Measurements from ENCODE around the gene UBA1.

The UBA1 gene

DNA sequence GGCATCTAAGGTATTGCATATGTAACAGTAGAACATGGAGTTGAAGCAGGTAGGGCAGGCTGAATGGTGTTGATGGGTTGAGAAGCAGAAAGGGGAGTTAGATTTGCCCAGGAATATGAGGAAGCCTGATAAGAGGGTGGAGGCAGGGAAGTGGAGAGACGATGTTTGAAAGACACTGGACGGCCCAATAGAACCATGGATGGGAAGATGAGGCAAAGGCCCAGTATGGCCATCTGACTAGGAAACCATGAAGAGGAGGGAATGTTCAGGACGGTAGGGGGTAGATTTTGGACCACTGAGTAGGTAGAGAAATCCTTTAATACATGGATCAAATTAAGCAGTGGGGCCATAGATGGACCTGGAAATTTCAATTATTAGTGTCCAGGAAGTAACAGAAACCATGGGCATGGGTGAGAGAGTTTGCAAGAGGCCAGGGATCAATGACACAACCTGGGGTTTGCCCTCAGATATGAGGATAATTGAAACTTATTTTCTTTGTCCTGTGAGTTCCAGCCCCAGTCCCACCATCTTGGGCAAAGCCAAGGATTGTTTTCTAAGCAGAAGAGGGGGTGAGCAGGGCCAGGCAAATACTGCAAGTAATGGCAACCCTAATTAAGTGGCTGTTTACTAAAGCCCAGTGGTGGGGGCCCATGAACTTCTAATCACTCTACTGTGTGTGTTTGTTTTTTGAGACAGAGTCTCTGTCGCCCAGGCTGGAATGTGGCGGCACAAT is 36.7 kb downstream of the UBA1 start:
- peaks cover 25% of the 10 kb centered on the region for H3K36me3 ChIP-seq (ENCODE audit: control insufficient read depth, insufficient read depth, low read length)
- no peaks in the 10 kb centered on the region for H3K27me3 ChIP-seq (ENCODE audit: control insufficient read depth, insufficient read depth, low read length)
- no peaks in the 10 kb centered on the region for H3K9me3 ChIP-seq (ENCODE audit: control insufficient read depth, insufficient read depth, low read length)
- no peak for DNase-seq (ENCODE audit: low read depth, low spot score)
- no peak overlapping the region for H3K4me3 ChIP-seq (ENCODE audit: low read length)
- WGBS (ENCODE audit: insufficient coverage, insufficient read length): no CpG with 5 or more reads among the region's 5 CpGs
- H3K27ac ChIP-seq (ENCODE audit: low read length): no peak overlapping the region
- peaks cover 3% of the 10 kb centered on the region; the same call in 1 of the 2 replicates for H3K4me1 ChIP-seq (ENCODE audit: control insufficient read depth, insufficient read depth, low read length)

DNA sequence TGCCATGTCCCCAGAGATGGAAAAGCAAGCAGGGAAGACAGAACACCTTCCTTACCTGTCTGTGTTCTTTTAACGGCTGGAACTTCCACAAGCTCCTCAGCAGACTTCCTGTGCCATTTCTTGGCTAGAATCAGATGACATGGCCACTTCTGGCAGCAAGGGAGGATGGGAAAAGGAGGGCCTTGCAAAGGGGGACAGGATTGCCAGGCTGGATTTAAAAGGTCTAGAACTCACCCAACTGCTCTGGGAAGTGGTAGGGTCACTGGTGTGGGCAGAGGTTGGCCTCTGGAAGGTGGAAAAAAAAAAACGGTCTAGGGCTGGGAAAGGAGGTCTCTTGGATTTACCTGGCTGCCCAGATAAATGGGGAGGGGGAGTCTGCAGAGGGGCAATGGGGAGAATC is 37.5 kb downstream of the UBA1 start:
- H3K9me3 ChIP-seq (ENCODE audit: control insufficient read depth, insufficient read depth, low read length): no peaks in the 10 kb centered on the region
- H3K27ac ChIP-seq (ENCODE audit: low read length): no peak overlapping the region
- H3K4me3 ChIP-seq (ENCODE audit: low read length): no peak overlapping the region
- no CpG with 5 or more reads among the region's 2 CpGs for WGBS (ENCODE audit: insufficient coverage, insufficient read length)
- no peak for DNase-seq (ENCODE audit: low read depth, low spot score)
- H3K36me3 ChIP-seq (ENCODE audit: control insufficient read depth, insufficient read depth, low read length): peaks cover 19% of the 10 kb centered on the region
- H3K4me1 ChIP-seq (ENCODE audit: control insufficient read depth, insufficient read depth, low read length): peaks cover 3% of the 10 kb centered on the region; the same call in 1 of the 2 replicates
- H3K27me3 ChIP-seq (ENCODE audit: control insufficient read depth, insufficient read depth, low read length): no peaks in the 10 kb centered on the region

DNA sequence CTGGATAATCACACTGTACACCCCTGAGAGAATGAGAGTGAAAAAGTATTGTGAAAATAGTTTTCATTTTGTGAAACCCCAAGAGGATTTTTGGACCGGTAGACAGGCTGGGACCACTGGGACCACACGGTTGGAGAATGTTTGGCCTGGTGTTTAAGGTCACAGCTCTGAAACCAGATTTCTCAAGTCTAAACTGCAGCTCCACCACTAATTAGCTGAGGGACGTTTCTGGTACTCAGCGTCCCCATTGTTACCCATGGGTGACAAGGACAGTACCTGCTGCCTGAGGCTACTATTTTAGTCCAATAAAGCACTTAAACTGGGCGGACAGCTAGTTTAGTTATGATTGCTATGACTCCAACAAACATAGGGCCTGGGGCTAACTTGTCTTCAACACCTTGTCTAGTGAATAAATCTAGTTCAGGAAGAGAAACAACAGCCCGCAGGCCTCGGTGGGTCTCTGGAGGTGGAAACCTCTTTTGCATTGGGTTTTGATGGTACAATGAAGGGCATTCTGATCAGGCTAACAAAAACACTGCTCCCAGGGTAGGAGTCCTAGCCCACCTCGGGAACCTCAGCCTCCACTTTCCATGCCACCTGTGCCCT is 38.7 kb downstream of the UBA1 start:
- no peak overlapping the region for H3K27ac ChIP-seq (ENCODE audit: low read length)
- no peaks in the 10 kb centered on the region for H3K9me3 ChIP-seq (ENCODE audit: control insufficient read depth, insufficient read depth, low read length)
- WGBS (ENCODE audit: insufficient coverage, insufficient read length): no CpG with 5 or more reads among the region's 8 CpGs
- no peaks in the 10 kb centered on the region for H3K27me3 ChIP-seq (ENCODE audit: control insufficient read depth, insufficient read depth, low read length)
- H3K36me3 ChIP-seq (ENCODE audit: control insufficient read depth, insufficient read depth, low read length): peaks cover 8% of the 10 kb centered on the region; the same call in 1 of the 2 replicates
- no peak for DNase-seq (ENCODE audit: low read depth, low spot score)
- peaks cover 3% of the 10 kb centered on the region; the same call in 1 of the 2 replicates for H3K4me1 ChIP-seq (ENCODE audit: control insufficient read depth, insufficient read depth, low read length)
- H3K4me3 ChIP-seq (ENCODE audit: low read length): peak overlapping the region; percentile 81; the same call in 1 of the 2 replicates

DNA sequence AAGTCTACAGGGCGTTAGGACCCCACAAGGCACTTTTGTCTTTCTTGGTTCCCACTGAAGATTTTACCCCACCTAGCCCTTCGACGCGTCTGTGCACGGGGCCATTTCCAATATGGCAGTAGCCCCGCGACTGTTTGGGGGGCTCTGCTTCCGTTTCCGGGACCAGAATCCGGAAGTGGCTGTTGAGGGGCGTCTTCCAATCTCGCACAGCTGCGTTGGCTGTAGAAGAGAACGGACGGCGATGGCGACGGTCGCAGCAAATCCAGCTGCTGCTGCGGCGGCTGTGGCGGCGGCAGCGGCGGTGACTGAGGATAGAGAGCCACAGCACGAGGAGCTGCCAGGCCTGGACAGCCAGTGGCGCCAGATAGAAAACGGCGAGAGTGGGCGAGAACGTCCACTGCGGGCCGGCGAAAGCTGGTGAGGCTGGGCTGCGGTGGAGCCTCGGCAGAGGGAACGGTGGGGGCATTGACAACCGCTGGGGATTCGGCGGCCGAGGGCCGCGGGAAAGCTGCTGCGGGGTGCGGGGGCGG is 39.2 kb downstream of the UBA1 start, which contains the start of gene USP11:
Gene USP11, plus strand, starts transcription at position 207 of the 530 bp plus-strand sequence. Its CDS starts 35 bp downstream, at position 242.
- WGBS (ENCODE audit: insufficient coverage, insufficient read length): no CpG with 5 or more reads among the region's 46 CpGs
- H3K4me3 ChIP-seq (ENCODE audit: low read length): peak within 1 kb of the TSS; percentile 81; the same call in 1 of the 2 replicates

DNA sequence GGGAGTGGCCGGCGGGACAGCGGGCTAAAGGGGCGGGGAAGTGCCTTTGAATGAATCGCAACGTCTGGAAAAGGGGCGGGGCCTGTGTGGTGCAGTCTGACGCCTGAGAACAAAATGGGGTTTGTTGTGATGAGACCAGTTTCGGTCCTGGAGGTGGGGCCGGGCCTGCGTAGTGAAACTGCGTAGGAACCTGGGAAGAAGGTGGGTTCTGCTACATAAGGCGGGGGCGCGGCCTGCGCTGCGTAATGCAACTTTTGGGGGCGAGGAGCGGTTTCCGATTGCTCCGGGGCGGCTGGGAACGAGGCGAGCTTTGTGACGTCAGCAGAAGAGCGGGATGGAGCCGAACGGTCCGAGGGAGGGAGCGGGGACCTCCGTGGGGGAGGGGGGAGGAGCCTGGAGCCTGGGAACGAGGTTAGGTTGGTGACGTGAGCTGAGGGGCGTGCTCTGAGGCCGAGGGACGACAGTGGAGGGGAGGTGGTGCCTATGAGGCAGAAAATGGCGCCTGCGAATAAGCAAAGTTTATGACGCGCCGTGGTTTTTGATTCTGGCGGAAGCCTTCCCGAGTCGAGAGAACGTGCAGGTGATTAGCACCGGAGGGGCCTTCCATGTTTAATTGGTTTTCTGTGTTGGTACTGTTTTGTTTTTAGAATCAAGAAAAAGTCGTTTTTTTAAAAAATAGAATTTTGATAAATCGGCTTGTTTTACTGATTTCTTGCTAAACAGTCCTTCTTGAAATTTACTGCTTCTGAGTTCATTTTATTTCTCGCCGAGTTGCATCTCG is 39.9 kb downstream of the UBA1 start:
- no CpG with 5 or more reads among the region's 51 CpGs for WGBS (ENCODE audit: insufficient coverage, insufficient read length)
- peak; percentile 55 for DNase-seq (ENCODE audit: low read depth, low spot score)
- H3K27me3 ChIP-seq (ENCODE audit: control insufficient read depth, insufficient read depth, low read length): no peaks in the 10 kb centered on the region
- H3K9me3 ChIP-seq (ENCODE audit: control insufficient read depth, insufficient read depth, low read length): no peaks in the 10 kb centered on the region
- no peak overlapping the region for H3K27ac ChIP-seq (ENCODE audit: low read length)
- peak overlapping the region; percentile 81; the same call in 1 of the 2 replicates for H3K4me3 ChIP-seq (ENCODE audit: low read length)
- H3K36me3 ChIP-seq (ENCODE audit: control insufficient read depth, insufficient read depth, low read length): peaks cover 5% of the 10 kb centered on the region; the same call in 1 of the 2 replicates
- peaks cover 3% of the 10 kb centered on the region; the same call in 1 of the 2 replicates for H3K4me1 ChIP-seq (ENCODE audit: control insufficient read depth, insufficient read depth, low read length)

More for the DNA sequence above, 39.2 kb downstream of the UBA1 start, which contains the start of gene USP11:
- Histone ChIP-seq H3K36me3 (ENCODE audit: control insufficient read depth, insufficient read depth, low read length) (peaks cover 7% of the 10 kb centered on the region; the same call in 1 of the 2 replicates), H3K27ac (ENCODE audit: low read length) (no peak within 1 kb of the TSS), H3K9me3 (ENCODE audit: control insufficient read depth, insufficient read depth, low read length) (no peaks in the 10 kb centered on the region), H3K4me1 (ENCODE audit: control insufficient read depth, insufficient read depth, low read length) (peaks cover 3% of the 10 kb centered on the region; the same call in 1 of the 2 replicates), H3K27me3 (ENCODE audit: control insufficient read depth, insufficient read depth, low read length) (no peaks in the 10 kb centered on the region)
- DNase-seq (ENCODE audit: low read depth, low spot score): peak; percentile 25

DNA sequence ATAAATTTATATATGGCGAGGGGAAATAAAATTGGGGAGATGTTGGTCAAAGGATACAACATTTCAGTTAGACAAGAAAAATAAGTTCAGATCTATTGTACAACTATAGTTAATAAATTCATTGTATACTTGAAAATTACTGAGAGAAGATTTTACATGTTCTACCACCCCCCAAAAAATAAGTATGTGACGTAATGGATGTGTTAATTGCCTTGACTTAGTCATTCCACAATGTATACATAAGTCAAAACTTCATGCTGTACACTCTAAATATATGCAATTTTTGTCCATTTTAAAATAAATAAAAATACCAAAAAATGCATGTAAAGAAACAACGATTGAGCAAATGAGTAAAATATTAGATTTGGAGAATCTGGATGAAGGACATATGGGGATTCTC is 41.0 kb downstream of the UBA1 start:
- peaks cover 3% of the 10 kb centered on the region; the same call in 1 of the 2 replicates for H3K4me1 ChIP-seq (ENCODE audit: control insufficient read depth, insufficient read depth, low read length)
- no peak for DNase-seq (ENCODE audit: low read depth, low spot score)
- H3K27ac ChIP-seq (ENCODE audit: low read length): no peak overlapping the region
- no peaks in the 10 kb centered on the region for H3K36me3 ChIP-seq (ENCODE audit: control insufficient read depth, insufficient read depth, low read length)
- H3K9me3 ChIP-seq (ENCODE audit: control insufficient read depth, insufficient read depth, low read length): no peaks in the 10 kb centered on the region
- H3K4me3 ChIP-seq (ENCODE audit: low read length): no peak overlapping the region
- no peaks in the 10 kb centered on the region for H3K27me3 ChIP-seq (ENCODE audit: control insufficient read depth, insufficient read depth, low read length)
- no CpG with 5 or more reads among the region's 3 CpGs for WGBS (ENCODE audit: insufficient coverage, insufficient read length)

DNA sequence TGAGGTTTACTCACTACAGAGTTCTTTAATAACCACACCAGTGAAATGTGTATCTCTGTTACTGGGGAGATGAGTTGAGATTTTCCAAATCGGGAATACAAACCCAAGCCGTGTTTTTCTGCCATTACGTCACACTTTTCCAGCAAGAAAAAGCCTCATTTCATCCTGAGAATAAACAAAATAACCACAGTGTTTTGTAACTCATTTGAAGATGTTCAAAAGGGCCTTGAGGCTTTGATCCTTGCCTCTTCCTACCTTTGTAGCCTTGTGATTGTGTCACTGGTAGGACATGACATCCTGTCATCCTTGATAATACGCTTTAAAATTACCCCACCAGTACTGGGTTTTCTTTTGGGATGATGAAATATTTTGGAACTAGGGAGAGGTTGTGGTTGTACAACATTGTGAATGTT is 42.1 kb downstream of the UBA1 start:
- DNase-seq (ENCODE audit: low read depth, low spot score): no peak
- Histone ChIP-seq H3K9me3 (ENCODE audit: control insufficient read depth, insufficient read depth, low read length) (no peaks in the 10 kb centered on the region), H3K4me3 (ENCODE audit: low read length) (no peak overlapping the region), H3K27ac (ENCODE audit: low read length) (no peak overlapping the region), H3K36me3 (ENCODE audit: control insufficient read depth, insufficient read depth, low read length) (peaks cover 10% of the 10 kb centered on the region; the same call in 1 of the 2 replicates), H3K27me3 (ENCODE audit: control insufficient read depth, insufficient read depth, low read length) (no peaks in the 10 kb centered on the region), H3K4me1 (ENCODE audit: control insufficient read depth, insufficient read depth, low read length) (peaks cover 3% of the 10 kb centered on the region; the same call in 1 of the 2 replicates)
- no CpG with 5 or more reads among the region's 4 CpGs for WGBS (ENCODE audit: insufficient coverage, insufficient read length)

DNA sequence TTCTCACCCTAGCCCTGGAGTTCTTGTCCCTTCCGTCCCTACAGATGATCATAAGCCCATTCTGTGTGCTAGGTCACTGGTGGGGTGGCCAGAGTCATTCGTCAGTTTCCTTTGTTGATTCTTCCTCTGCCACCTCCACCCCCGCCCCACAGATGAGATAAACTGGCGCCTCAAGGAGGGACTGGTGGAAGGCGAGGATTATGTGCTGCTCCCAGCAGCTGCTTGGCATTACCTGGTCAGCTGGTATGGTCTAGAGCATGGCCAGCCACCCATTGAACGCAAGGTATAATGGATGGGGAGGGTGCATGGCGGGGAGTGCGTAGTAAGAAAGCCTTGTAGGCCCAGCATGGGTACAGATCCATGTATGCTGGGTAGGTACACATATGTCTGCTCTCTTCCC is 45.6 kb downstream of the UBA1 start:
- Histone ChIP-seq H3K4me1 (ENCODE audit: control insufficient read depth, insufficient read depth, low read length) (no peaks in the 10 kb centered on the region), H3K36me3 (ENCODE audit: control insufficient read depth, insufficient read depth, low read length) (peaks cover 21% of the 10 kb centered on the region; the same call in 1 of the 2 replicates), H3K27ac (ENCODE audit: low read length) (no peak overlapping the region), H3K9me3 (ENCODE audit: control insufficient read depth, insufficient read depth, low read length) (no peaks in the 10 kb centered on the region), H3K4me3 (ENCODE audit: low read length) (no peak overlapping the region), H3K27me3 (ENCODE audit: control insufficient read depth, insufficient read depth, low read length) (no peaks in the 10 kb centered on the region)
- no peak for DNase-seq (ENCODE audit: low read depth, low spot score)
- WGBS (ENCODE audit: insufficient coverage, insufficient read length): no CpG with 5 or more reads among the region's 8 CpGs

DNA sequence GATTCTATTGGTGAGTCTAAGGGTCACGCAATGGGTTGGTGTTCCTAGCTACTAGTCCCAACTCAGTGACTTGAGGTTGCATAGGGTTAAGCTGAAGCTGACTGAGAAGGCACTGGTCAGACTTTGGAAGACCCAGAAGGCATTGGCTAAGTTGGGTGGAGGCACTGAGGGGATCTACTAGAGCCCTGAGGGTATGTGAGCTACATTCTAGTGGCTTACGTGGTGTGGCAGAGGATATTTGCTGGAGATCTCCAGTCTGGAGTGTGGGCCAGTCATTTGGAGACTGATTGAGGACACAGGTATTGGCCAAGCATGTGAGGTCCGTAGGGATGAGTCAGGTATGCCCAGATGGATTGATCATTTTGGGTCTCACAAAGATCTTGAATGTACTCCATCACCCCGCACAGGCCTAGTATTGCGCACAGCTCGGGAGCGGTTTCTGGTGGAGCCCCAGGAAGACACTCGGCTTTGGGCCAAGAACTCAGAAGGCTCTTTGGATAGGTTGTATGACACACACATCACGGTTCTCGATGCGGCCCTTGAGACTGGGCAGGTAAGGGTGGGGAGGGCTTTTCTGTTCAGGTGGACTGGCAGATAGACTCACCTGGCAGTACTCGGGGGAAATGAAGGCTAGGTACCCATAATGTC is 46.4 kb downstream of the UBA1 start:
- no peak for DNase-seq (ENCODE audit: low read depth, low spot score)
- no peak overlapping the region for H3K4me3 ChIP-seq (ENCODE audit: low read length)
- H3K9me3 ChIP-seq (ENCODE audit: control insufficient read depth, insufficient read depth, low read length): no peaks in the 10 kb centered on the region
- H3K4me1 ChIP-seq (ENCODE audit: control insufficient read depth, insufficient read depth, low read length): no peaks in the 10 kb centered on the region
- no peak overlapping the region for H3K27ac ChIP-seq (ENCODE audit: low read length)
- no CpG with 5 or more reads among the region's 12 CpGs for WGBS (ENCODE audit: insufficient coverage, insufficient read length)
- peaks cover 29% of the 10 kb centered on the region; the same call in 1 of the 2 replicates for H3K36me3 ChIP-seq (ENCODE audit: control insufficient read depth, insufficient read depth, low read length)
- H3K27me3 ChIP-seq (ENCODE audit: control insufficient read depth, insufficient read depth, low read length): no peaks in the 10 kb centered on the region
